RWPE2 (cell line): ENCODE measurements around the gene HECTD4.

ENCODE experiments used
- ATAC-seq: fragments of 200-7000 bp; cut with Tn5 transposase; 3 replicates; pipeline ENCODE4 v1.9.1; 2021; ENCODE audit warnings: low read depth
- DNase-seq: peaks from one replicate; pipeline ENCODE4 v3.0.0-alpha.2; 2020; ENCODE audit warnings: low spot score
- H3K27ac ChIP-seq: fragments of 450-650 bp; 2 replicates; pipeline ENCODE4 v1.5.1; 2017; ENCODE audit warnings: mild to moderate bottlenecking; ENCODE audit not compliant: poor library complexity, severe bottlenecking
- H3K27me3 ChIP-seq: fragments of 250-450 bp; sonication (Bioruptor Pico); 2 replicates; pipeline ENCODE4 v1.5.1; 2021; ENCODE audit warnings: mild to moderate bottlenecking, moderate library complexity; ENCODE audit not compliant: insufficient read depth, poor library complexity, severe bottlenecking
- H3K36me3 ChIP-seq: fragments of 250-450 bp; sonication (Bioruptor Pico); 2 replicates; pipeline ENCODE4 v1.5.1; 2020; ENCODE audit warnings: low read depth, mild to moderate bottlenecking, moderate library complexity
- H3K4me1 ChIP-seq: fragments of 250-450 bp; sonication (Bioruptor Pico); 2 replicates; pipeline ENCODE4 v1.5.1; 2021; ENCODE audit warnings: mild to moderate bottlenecking, moderate library complexity; ENCODE audit not compliant: insufficient read depth, poor library complexity, severe bottlenecking
- H3K4me3 ChIP-seq: fragments of 250-450 bp; sonication (Bioruptor Pico); 2 replicates; pipeline ENCODE4 v1.5.1; 2021; ENCODE audit warnings: mild to moderate bottlenecking, moderate library complexity; ENCODE audit not compliant: severe bottlenecking
- H3K9me3 ChIP-seq: fragments of 250-450 bp; sonication (Bioruptor Pico); 2 replicates; pipeline ENCODE4 v1.5.1; 2021; ENCODE audit warnings: mild to moderate bottlenecking, moderate library complexity; ENCODE audit not compliant: severe bottlenecking
- TF ChIP-seq, protein P1 (sequence below): fragments of 450-650 bp; IDR thresholded peaks from one replicate; pipeline ENCODE4 v1.5.1; 2017; ENCODE audit warnings: mild to moderate bottlenecking, moderate library complexity; ENCODE audit not compliant: poor library complexity, severe bottlenecking

The HECTD4 gene

GRCh38 chr12:112243255-112244110 is 138.7 kb downstream of the HECTD4 start:
- DNase-seq = no peak
- Histone ChIP-seq H3K4me3 (no peak overlapping the region), H3K27ac (no peak overlapping the region), H3K4me1 (no peaks in the 10 kb centered on the region), H3K9me3 (no peaks in the 10 kb centered on the region), H3K27me3 (no peaks in the 10 kb centered on the region), H3K36me3 (peaks cover 66% of the 10 kb centered on the region)
- no peak for ATAC-seq
- TF ChIP-seq, protein P1, sequence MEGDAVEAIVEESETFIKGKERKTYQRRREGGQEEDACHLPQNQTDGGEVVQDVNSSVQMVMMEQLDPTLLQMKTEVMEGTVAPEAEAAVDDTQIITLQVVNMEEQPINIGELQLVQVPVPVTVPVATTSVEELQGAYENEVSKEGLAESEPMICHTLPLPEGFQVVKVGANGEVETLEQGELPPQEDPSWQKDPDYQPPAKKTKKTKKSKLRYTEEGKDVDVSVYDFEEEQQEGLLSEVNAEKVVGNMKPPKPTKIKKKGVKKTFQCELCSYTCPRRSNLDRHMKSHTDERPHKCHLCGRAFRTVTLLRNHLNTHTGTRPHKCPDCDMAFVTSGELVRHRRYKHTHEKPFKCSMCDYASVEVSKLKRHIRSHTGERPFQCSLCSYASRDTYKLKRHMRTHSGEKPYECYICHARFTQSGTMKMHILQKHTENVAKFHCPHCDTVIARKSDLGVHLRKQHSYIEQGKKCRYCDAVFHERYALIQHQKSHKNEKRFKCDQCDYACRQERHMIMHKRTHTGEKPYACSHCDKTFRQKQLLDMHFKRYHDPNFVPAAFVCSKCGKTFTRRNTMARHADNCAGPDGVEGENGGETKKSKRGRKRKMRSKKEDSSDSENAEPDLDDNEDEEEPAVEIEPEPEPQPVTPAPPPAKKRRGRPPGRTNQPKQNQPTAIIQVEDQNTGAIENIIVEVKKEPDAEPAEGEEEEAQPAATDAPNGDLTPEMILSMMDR = no peak

GRCh38 chr12:112241176-112241575 is 141.1 kb downstream of the HECTD4 start:
- DNase-seq (no peak), ATAC-seq (no peak)
- Histone ChIP-seq H3K27ac (no peak overlapping the region), H3K4me1 (no peaks in the 10 kb centered on the region), H3K9me3 (no peaks in the 10 kb centered on the region), H3K4me3 (no peak overlapping the region), H3K36me3 (peaks cover 60% of the 10 kb centered on the region), H3K27me3 (no peaks in the 10 kb centered on the region)
- TF ChIP-seq, protein P1 = no peak

- Histone ChIP-seq H3K36me3 (peaks cover 58% of the 10 kb centered on the region), H3K4me1 (no peaks in the 10 kb centered on the region), H3K9me3 (no peaks in the 10 kb centered on the region), H3K4me3 (no peak overlapping the region), H3K27ac (no peak overlapping the region), H3K27me3 (no peaks in the 10 kb centered on the region)
- ATAC-seq (no peak), DNase-seq (no peak)
- TF ChIP-seq, protein P1 = no peak
Observed at GRCh38 chr12:112239881-112240280, 142.3 kb downstream of the HECTD4 start.

GRCh38 chr12:112239020-112239419 is 143.2 kb downstream of the HECTD4 start:
- no peaks in the 10 kb centered on the region for H3K9me3 ChIP-seq
- TF ChIP-seq, protein P1 = no peak
- no peaks in the 10 kb centered on the region for H3K4me1 ChIP-seq
- H3K4me3 ChIP-seq = no peak overlapping the region
- peaks cover 56% of the 10 kb centered on the region for H3K36me3 ChIP-seq
- DNase-seq (no peak), ATAC-seq (no peak)
- H3K27me3 ChIP-seq = no peaks in the 10 kb centered on the region
- no peak overlapping the region for H3K27ac ChIP-seq

DNA sequence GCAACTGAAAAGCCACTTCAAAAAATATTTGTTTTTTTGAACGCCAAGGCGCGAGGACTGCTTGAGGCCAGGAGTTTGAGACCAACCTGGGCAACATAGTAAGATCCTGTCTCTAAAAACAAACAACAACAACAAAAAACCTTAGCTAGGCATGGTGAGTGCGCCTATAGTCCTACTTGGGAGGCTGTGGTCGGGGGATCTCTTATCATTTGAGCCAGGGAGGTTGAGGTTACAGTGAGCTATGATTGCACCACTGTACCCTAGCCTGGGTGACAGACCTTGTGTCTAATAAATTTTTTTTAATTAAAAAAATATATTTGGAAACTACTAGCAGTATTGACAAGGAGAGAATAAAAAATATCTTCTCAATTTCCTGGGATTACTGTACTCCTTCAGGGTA is 143.8 kb downstream of the HECTD4 start:
- ATAC-seq (no peak), DNase-seq (no peak)
- Histone ChIP-seq H3K4me3 (no peak overlapping the region), H3K27ac (no peak overlapping the region), H3K27me3 (no peaks in the 10 kb centered on the region), H3K9me3 (no peaks in the 10 kb centered on the region), H3K4me1 (no peaks in the 10 kb centered on the region), H3K36me3 (peaks cover 56% of the 10 kb centered on the region)
- TF ChIP-seq, protein P1 = no peak
